ENCODE measurements around the gene SPDYC.

DNA sequence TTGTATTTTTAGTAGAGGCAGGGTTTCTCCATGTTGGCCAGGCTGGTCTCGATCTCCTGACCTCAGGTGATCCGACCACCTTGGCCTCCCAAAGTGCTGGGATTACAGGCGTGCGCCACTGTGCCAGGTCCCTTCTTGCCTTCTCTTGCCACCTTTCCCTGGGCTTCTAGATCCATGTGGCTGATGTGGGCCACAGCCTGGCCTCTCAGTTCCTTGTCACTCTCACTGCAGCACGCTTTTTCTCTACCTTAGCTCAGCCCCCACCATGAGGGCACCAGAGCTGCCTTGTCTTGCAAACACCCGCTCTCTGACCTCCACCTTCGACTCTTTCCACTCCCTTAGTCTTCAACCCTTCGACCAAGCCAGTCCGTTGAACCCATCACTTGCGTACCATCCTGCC lies 19.2 kb downstream of the SPDYC start:
- TF ChIP-seq, protein P1, sequence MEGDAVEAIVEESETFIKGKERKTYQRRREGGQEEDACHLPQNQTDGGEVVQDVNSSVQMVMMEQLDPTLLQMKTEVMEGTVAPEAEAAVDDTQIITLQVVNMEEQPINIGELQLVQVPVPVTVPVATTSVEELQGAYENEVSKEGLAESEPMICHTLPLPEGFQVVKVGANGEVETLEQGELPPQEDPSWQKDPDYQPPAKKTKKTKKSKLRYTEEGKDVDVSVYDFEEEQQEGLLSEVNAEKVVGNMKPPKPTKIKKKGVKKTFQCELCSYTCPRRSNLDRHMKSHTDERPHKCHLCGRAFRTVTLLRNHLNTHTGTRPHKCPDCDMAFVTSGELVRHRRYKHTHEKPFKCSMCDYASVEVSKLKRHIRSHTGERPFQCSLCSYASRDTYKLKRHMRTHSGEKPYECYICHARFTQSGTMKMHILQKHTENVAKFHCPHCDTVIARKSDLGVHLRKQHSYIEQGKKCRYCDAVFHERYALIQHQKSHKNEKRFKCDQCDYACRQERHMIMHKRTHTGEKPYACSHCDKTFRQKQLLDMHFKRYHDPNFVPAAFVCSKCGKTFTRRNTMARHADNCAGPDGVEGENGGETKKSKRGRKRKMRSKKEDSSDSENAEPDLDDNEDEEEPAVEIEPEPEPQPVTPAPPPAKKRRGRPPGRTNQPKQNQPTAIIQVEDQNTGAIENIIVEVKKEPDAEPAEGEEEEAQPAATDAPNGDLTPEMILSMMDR (IDR thresholded peaks at IDR 0.05) = no peak
- no peak for TF ChIP-seq POLR2AphosphoS5 (IDR thresholded peaks at IDR 0.05)

All from breast epithelium (tissue), 3 donors.